Measurements from ENCODE around the gene OSBPL2. TPM values are rescaled to one million over a fixed set of nuclear protein-coding genes. Genes with fewer than 3 reads are reported as not detected.

Gene OSBPL2
- polyA plus RNA-seq, 1 donor (not counting 4 experiments of a cell fraction or from before 2014, with no cell fraction given): 15.9 TPM

- H3K4me3 ChIP-seq (ENCODE audit: control insufficient read depth in 2 of 3, extremely low read depth in 1 of 3, insufficient read depth in 2 of 3, low read depth in 1 of 3, low read length in 3 of 3): no peak overlapping the region
- H2AFZ ChIP-seq (ENCODE audit: control insufficient read depth, low read length): no peak overlapping the region
- H3K36me3 ChIP-seq (ENCODE audit: control insufficient read depth in 2 of 2, extremely low read depth in 1 of 2, insufficient read depth in 2 of 2, low read length in 2 of 2): peaks cover 20 to 34% of the 10 kb centered on the region in 2 experiments
- H3K79me2 ChIP-seq (ENCODE audit: control insufficient read depth, insufficient read depth, low read length): no peaks in the 10 kb centered on the region
- no peak overlapping the region for H3K27ac ChIP-seq (ENCODE audit: control insufficient read depth, insufficient read depth, low read length)
- no peaks in the 10 kb centered on the region for H3K9me1 ChIP-seq (ENCODE audit: control insufficient read depth, extremely low read depth, insufficient read depth, low read length)
- no peak overlapping the region for H3K9ac ChIP-seq (ENCODE audit: control insufficient read depth, extremely low read depth, insufficient read depth, low read length)
- no peak for TF ChIP-seq CTCF (optimal IDR thresholded peaks at IDR 0.05 in 1 of 3, IDR thresholded peaks at IDR 0.05 in 1 of 3, conservative IDR thresholded peaks at IDR 0.05 in 1 of 3; ENCODE audit: extremely low read depth in 1 of 3, insufficient read depth in 2 of 3, low read length in 3 of 3)
- TF ChIP-seq EZH2 (IDR thresholded peaks at IDR 0.05; ENCODE audit: low read length): no peak
- peaks cover 4% of the 10 kb centered on the region for H4K20me1 ChIP-seq (ENCODE audit: control insufficient read depth, extremely low read depth, insufficient read depth, low read length)
- dilution Hi-C loops (cut with MboI; ENCODE audit: extremely low pct_ligation_motif_present, low sequenced_read_pairs): no loop called here
- no peak for DNase-seq (ENCODE audit: low read depth, low spot score)
- no peaks in the 10 kb centered on the region for H3K27me3 ChIP-seq (ENCODE audit: control insufficient read depth, extremely low read depth, insufficient read depth, low read length)
- FAIRE-seq: no peak
- H3K9me3 ChIP-seq (ENCODE audit: control insufficient read depth, low read depth, low read length): no peaks in the 10 kb centered on the region
- no peaks in the 10 kb centered on the region for H3K4me1 ChIP-seq (ENCODE audit: control insufficient read depth, extremely low read depth, insufficient read depth, low read length)
- no peak overlapping the region for H3K4me2 ChIP-seq (ENCODE audit: control insufficient read depth, extremely low read depth, insufficient read depth, low read depth, low read length)
Observed at GRCh38 chr20:62293946-62294345, 55.6 kb downstream of the OSBPL2 start.

- H2AFZ ChIP-seq (ENCODE audit: control insufficient read depth, low read length): no peak overlapping the region
- no peaks in the 10 kb centered on the region for H3K79me2 ChIP-seq (ENCODE audit: control insufficient read depth, insufficient read depth, low read length)
- H3K27ac ChIP-seq (ENCODE audit: control insufficient read depth, insufficient read depth, low read length): no peak overlapping the region
- H3K9me3 ChIP-seq (ENCODE audit: control insufficient read depth, low read depth, low read length): no peaks in the 10 kb centered on the region
- H4K20me1 ChIP-seq (ENCODE audit: control insufficient read depth, extremely low read depth, insufficient read depth, low read length): peaks cover 4% of the 10 kb centered on the region
- H3K4me3 ChIP-seq (ENCODE audit: control insufficient read depth in 2 of 3, extremely low read depth in 1 of 3, insufficient read depth in 2 of 3, low read depth in 1 of 3, low read length in 3 of 3): no peak overlapping the region
- no peak overlapping the region for H3K9ac ChIP-seq (ENCODE audit: control insufficient read depth, extremely low read depth, insufficient read depth, low read length)
- DNase-seq (ENCODE audit: low read depth, low spot score) (no peak), FAIRE-seq (no peak)
- H3K27me3 ChIP-seq (ENCODE audit: control insufficient read depth, extremely low read depth, insufficient read depth, low read length): no peaks in the 10 kb centered on the region
- TF ChIP-seq CTCF (optimal IDR thresholded peaks at IDR 0.05 in 1 of 3, IDR thresholded peaks at IDR 0.05 in 1 of 3, conservative IDR thresholded peaks at IDR 0.05 in 1 of 3; ENCODE audit: extremely low read depth in 1 of 3, insufficient read depth in 2 of 3, low read length in 3 of 3) (no peak), EZH2 (IDR thresholded peaks at IDR 0.05; ENCODE audit: low read length) (no peak)
- peaks cover 17 to 30% of the 10 kb centered on the region in 2 experiments for H3K36me3 ChIP-seq (ENCODE audit: control insufficient read depth in 2 of 2, extremely low read depth in 1 of 2, insufficient read depth in 2 of 2, low read length in 2 of 2)
- no peaks in the 10 kb centered on the region for H3K9me1 ChIP-seq (ENCODE audit: control insufficient read depth, extremely low read depth, insufficient read depth, low read length)
- no peaks in the 10 kb centered on the region for H3K4me1 ChIP-seq (ENCODE audit: control insufficient read depth, extremely low read depth, insufficient read depth, low read length)
- dilution Hi-C loops (cut with MboI; ENCODE audit: extremely low pct_ligation_motif_present, low sequenced_read_pairs): no loop called here
- H3K4me2 ChIP-seq (ENCODE audit: control insufficient read depth, extremely low read depth, insufficient read depth, low read depth, low read length): no peak overlapping the region
Observed at GRCh38 chr20:62294516-62294915, 56.2 kb downstream of the OSBPL2 start.

All from keratinocyte (primary cell).